GM19099 (cell line): ENCODE data around the gene MAP10.

ENCODE experiments used
- POLR2A ChIP-seq: IDR thresholded peaks from 3 replicates; pipeline ENCODE4 v1.6.1; 2011; ENCODE audit warnings: low read depth; ENCODE audit not compliant: insufficient read length; ENCODE audit errors: extremely low read depth

The MAP10 gene

DNA sequence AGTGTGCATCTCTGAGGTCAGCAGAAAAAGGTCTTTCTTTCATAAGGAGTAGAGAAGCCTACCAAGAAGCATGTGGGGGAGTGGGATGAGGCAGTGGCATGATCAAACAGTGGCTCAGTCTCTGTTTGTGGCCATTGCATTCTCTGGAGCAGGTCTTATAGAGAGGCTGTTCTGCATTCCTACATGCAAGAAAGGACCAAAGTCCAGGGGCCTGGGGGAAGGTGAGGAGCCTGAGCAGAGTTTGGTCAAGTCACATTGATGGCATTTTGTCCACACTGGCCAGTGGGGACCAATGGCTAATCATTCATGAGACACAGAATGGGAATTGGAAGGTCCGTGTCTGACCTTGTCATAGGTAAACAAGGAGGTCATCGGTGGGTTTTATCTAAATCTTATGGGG lies 25.4 kb downstream of the MAP10 start:
- no peak for TF ChIP-seq POLR2A

DNA sequence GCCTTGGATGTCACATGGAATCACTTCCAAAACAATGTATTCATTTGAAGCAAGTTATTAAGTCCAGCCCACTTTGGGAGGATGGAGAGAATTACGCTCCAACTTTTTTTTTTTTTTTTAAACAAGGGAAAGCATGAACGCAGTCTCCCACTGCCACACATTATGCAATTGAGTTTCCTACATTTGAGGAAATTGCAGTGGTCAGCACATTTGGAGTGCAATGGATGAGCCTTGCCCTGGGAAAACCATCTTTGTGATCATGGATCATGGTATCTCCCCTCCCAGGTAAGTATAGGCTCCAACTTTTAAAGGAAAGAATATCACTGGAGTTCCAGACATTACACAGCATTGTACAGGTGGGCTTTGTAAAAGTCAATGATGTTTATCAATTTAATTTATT lies 26.7 kb downstream of the MAP10 start:
- TF ChIP-seq POLR2A = no peak

DNA sequence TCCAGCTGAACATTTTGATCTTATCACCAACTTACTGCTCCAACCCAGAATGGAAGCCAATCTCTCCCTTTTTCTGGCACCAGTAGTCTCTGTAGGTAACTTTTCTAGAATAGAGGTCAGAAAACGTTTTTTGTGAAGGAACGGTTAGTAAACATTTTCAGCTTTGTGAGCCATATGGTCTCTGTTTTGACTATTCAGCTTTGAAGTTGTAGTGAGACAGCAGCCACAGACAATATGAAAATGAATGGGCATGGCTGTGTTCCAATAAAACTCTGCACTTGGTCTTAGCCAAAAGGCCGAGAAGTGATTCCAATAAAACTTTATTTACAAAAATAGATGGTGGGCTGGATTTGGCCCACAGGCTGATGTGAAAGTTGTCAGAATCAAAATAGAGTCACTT lies 28.9 kb downstream of the MAP10 start:
- TF ChIP-seq POLR2A = no peak

DNA sequence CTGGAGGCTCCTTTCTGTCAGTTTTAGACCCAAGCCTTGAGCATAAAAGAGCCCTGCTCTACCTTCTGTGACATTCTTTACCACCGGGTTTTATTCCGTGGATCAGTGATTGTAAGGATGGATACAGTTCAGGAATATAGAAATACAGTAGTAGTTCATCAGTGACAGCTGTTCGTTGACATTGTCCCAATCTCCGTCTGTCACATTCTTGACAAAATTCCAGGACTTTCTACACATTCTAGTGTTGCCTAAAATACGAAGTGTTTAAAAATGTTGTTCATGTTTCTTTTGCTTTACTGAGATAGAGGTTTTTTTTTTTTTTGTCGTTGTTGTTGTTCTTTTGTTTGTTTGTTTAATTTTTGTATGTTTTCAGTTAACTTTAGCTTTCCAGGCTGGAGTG lies 29.9 kb downstream of the MAP10 start:
- no peak for TF ChIP-seq POLR2A

DNA sequence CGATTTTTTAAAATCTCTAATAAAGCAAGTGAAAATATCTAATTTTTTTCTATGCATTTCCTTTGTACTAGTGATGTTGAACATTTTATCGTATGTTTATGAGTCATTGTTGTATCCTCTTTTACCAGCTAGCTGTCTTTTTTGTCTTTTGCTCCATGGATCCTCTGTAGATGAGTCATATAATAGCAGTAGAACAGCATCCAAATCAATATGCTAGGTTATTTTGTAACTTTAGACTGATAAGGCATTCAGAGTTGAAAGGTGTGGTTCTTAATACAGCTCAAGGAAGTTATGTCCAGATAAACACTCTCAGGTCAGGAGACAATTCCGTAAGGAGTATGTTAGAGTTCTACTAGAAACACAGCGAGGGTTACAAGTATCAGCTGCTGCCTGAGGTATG lies 31.9 kb downstream of the MAP10 start:
- no peak for TF ChIP-seq POLR2A

DNA sequence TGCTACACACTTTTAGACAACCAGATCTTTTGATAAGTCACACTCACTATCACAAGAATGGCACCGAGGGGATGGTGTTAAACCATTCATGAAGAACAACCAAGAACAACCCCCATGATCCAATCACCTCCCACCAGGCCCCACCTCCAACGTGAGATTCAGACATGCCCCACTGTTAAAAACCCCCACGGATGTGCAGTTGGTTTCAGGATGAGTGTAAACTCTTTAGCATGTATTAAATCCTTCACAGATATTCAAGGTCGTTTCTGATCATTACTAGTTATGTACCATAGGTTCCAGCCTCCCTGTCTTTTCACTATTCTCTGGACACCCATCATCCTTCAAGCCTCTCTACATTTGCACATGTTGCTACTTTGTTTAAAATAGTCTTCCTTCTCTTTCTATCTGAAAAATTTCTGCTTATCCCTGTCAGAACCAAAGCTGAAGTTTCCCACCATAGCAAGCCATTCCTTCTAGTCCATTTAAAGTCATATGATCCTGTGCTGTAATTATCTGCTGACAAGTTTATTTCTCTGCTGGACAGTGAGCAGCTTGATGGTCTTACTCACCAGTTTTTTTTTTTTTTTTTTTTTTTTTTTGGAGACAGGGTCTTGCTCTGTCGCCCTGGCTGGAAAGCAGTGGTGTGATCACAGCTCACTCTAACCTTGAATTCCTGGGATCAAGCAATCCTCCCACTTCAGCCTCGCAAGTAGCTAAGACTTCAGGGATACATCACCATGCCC lies 36.8 kb downstream of the MAP10 start:
- no peak for TF ChIP-seq POLR2A

DNA sequence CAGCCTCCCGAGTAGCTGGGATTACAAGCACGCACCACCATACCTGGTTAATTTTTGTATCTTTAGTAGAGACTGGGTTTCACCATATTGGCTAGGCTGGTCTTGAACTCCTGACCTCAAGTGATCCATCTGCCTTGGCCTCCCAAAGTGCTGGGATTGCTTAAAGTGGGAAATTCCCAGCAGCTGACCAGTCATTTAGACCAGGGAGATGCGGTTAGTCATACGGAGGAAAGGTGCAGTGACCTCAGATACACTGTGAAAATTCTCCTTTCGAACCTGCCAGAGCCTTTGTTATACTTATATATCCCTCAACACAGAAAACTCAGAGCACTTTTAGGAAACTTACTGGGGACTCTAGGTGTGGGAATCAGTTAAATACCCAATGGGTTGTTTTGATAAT lies 39.6 kb downstream of the MAP10 start:
- TF ChIP-seq POLR2A = no peak

DNA sequence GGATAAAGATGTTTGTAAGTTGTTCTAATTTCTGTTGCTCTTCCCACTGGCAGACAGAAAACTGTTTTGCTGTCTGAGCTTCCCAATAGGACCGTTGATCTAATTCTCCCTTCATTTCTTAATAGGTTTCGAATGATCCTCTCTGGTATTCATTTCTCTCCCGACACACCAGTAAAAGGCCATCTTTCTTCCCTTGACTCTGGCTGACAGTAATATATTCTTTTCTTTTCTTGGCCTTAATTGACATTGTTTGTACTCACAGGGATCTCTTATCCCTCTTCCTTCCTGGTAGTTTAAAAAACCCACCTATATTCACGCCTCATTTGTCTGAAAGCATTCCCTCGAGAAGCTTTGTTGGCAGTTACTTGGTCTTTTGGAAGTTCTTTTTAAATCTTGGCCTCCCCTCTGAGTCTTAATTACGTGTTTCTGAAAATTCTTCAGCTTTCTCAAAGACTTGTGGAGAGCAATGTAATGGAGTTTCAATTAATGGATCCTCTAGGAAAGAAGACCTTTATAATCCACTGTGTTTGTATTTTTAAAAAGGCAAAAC lies 40.3 kb downstream of the MAP10 start:
- no peak for TF ChIP-seq POLR2A

DNA sequence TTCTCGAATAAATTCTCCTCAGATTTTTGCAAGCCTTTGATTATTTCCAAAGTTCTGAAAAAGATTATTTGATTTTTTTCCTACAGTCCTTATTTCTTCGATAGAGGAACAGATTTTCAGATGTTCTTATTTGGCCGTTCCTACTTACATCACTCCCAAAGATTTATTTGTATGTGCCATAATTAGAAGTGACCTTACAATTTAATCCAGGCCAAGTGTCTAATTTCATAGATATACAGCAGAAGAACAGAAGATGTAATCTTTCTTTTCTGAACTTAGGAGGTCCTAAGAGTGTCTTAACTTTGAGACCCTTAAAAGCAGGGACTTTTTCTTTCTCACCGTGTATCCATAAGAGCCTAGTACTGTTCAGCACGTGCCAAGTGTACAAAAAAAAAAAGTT lies 46.3 kb downstream of the MAP10 start:
- no peak for TF ChIP-seq POLR2A

DNA sequence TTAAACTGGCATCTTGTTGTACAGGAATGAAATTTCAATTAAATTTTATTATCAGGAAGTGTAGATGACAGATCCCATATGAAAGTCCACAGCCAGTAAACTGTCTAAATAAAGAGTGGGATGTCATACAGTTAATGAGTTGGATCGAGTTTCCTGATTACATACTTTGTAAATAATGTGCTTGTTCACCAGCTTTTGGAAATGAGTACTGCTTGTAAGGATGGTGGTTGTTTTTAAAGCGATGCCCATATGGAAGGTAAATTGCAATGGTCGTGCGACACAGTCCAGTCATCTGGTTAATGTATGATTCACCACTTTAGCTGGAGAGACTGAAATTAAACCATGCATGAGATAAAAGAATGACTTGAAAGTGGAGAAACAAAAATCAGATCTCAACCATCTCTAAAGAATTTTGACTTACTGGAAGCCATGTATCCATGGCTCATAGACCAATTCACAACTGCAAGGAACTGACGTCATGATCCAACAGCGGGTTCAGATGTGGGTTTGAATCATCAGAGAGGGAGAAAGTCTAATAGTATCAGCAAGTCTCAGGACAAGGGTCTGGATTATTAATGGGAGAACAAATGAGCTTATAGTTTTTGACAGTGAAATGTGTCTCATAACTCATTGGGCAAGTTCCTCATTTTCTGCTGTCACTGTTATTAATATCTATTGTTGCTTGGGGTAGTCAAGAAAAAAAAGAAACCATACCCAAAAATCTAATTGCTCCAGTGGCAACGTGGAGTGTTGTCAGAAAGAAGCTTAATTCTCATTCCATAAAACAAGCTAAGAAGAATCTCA lies 49.0 kb downstream of the MAP10 start:
- TF ChIP-seq POLR2A = no peak

DNA sequence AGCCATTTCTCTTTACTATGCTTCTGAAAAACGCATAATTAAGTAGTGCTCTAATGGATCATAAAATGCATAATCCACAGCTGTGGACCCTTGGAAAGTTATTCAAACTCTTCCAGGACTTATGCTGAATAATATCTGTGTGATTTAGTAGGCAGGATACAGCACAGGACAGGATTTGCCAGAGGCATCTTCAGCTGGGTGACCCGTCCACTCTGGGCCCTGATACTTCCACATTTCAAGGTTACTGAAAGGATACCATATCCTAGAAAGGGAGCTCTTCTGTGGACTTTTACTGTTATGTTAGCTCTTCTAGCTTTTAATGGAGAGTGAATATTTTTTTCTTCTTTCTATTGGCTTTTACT lies 49.6 kb downstream of the MAP10 start:
- TF ChIP-seq POLR2A = no peak

DNA sequence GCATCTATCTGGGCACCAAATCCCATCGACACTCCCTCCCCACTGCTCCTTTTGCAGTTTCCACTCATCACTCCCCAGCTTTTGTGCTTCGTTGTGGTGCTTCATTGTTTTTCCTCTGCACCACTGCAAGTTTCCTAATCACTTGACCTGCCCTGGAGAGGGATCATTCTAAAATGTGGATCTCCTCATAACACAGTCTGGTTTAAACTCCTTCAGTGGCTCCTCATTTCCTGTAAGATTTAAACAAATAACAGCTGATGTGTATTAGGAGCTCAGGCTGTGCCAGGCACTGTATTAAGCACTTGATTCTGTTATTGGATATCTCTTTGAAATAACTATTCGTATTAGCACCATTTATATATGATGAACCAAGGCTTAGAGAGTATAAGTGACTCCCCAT lies 51.3 kb downstream of the MAP10 start:
- no peak for TF ChIP-seq POLR2A
